ENCODE results near the gene AMBN. TPM values are rescaled to one million over a fixed set of nuclear protein-coding genes. Genes with fewer than 3 reads are reported as not detected.

Gene AMBN
- total RNA-seq, 1 experiment from 2014 or later, result not detected

- no peak for DNase-seq (ENCODE audit: low read depth, low spot score)
- POLR2A ChIA-PET, result no interaction called here
- BruUV-seq (replicated peaks), result no TSS peak
- in situ Hi-C loops (cut with HindIII; ENCODE audit: low pct_unique_long_range_greater_than_20kb, low sequenced_read_pairs) (no loop called here), intact Hi-C loops (cut with micrococcal nuclease; ENCODE audit: unreplicated experiment) (loop anchor here (10.0 kb wide), 1 partner anchor 160 kb away; no protein-coding TSS in a partner anchor)
- no peak for ATAC-seq
- CTCF ChIA-PET, result no interaction called here
- Histone ChIP-seq H3K4me1 (ENCODE audit: control insufficient read depth, insufficient read depth, low read length) (no peaks in the 10 kb centered on the region), H3K27me3 (ENCODE audit: control insufficient read depth, insufficient read depth, low read length) (no peaks in the 10 kb centered on the region), H3K27ac (ENCODE audit: low read length) (no peak overlapping the region), H3K36me3 (ENCODE audit: control insufficient read depth, insufficient read depth, low read length) (no peaks in the 10 kb centered on the region), H3K4me3 (ENCODE audit: low read depth in 2 of 2, low read length in 2 of 2) (no peak overlapping the region), H3K9me3 (ENCODE audit: control insufficient read depth, insufficient read depth, low read depth, low read length) (no peaks in the 10 kb centered on the region)
- TF ChIP-seq CTCF (IDR thresholded peaks at IDR 0.05), result no peak
- no peak for TF ChIP-seq SIN3A (IDR thresholded peaks at IDR 0.05; ENCODE audit: borderline replicate concordance, insufficient read depth, low read depth, low read length)
- no peak for TF ChIP-seq POLR2AphosphoS5 (IDR thresholded peaks at IDR 0.05; ENCODE audit: low read depth, low read length)
- TF ChIP-seq TCF7L2 (IDR thresholded peaks at IDR 0.05; ENCODE audit: low read depth, low read length), result no peak
- TF ChIP-seq, protein P1, sequence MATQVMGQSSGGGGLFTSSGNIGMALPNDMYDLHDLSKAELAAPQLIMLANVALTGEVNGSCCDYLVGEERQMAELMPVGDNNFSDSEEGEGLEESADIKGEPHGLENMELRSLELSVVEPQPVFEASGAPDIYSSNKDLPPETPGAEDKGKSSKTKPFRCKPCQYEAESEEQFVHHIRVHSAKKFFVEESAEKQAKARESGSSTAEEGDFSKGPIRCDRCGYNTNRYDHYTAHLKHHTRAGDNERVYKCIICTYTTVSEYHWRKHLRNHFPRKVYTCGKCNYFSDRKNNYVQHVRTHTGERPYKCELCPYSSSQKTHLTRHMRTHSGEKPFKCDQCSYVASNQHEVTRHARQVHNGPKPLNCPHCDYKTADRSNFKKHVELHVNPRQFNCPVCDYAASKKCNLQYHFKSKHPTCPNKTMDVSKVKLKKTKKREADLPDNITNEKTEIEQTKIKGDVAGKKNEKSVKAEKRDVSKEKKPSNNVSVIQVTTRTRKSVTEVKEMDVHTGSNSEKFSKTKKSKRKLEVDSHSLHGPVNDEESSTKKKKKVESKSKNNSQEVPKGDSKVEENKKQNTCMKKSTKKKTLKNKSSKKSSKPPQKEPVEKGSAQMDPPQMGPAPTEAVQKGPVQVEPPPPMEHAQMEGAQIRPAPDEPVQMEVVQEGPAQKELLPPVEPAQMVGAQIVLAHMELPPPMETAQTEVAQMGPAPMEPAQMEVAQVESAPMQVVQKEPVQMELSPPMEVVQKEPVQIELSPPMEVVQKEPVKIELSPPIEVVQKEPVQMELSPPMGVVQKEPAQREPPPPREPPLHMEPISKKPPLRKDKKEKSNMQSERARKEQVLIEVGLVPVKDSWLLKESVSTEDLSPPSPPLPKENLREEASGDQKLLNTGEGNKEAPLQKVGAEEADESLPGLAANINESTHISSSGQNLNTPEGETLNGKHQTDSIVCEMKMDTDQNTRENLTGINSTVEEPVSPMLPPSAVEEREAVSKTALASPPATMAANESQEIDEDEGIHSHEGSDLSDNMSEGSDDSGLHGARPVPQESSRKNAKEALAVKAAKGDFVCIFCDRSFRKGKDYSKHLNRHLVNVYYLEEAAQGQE (IDR thresholded peaks at IDR 0.05; ENCODE audit: insufficient read depth in 1 of 2, low read depth in 2 of 2, low read length in 1 of 2), result no peak
Measured at GRCh38 chr4:70654605-70655011, 62.6 kb downstream of the AMBN start.

Other genes starting within 250 kb of the AMBN start
- not detected for gene SMR3A, start 231.5 kb upstream of the AMBN start, total RNA-seq (2021; ENCODE audit: unreplicated experiment)
- not detected for gene SMR3B, start 209.1 kb upstream of the AMBN start, total RNA-seq (2021; ENCODE audit: unreplicated experiment)
- not detected for gene OPRPN, start 194.3 kb upstream of the AMBN start, total RNA-seq (2021; ENCODE audit: unreplicated experiment)
- not detected for gene MUC7, start 120.1 kb upstream of the AMBN start, total RNA-seq (2021; ENCODE audit: unreplicated experiment)
- gene AMTN, start 73.7 kb upstream of the AMBN start, total RNA-seq (2021; ENCODE audit: unreplicated experiment), result not detected
- not detected for gene ENAM, start 36.5 kb downstream of the AMBN start, total RNA-seq (2021; ENCODE audit: unreplicated experiment)
- gene JCHAIN, start 74.3 kb downstream of the AMBN start, total RNA-seq (2021; ENCODE audit: unreplicated experiment), result 0.36 TPM
- gene UTP3, start 96.3 kb downstream of the AMBN start, total RNA-seq (2021; ENCODE audit: unreplicated experiment), result 20.6 TPM
- gene RUFY3, start 129.7 kb downstream of the AMBN start, total RNA-seq (2021; ENCODE audit: unreplicated experiment), result 29.6 TPM
- 59.9 TPM for gene GRSF1, start 247.6 kb downstream of the AMBN start, total RNA-seq (2021; ENCODE audit: unreplicated experiment)

Data from Panc1 (cell line).